Measurements from ENCODE around the gene IL17F. TPM values are rescaled to one million over a fixed set of nuclear protein-coding genes. Genes with fewer than 3 reads are reported as not detected.
"Not testable (repeated sequence)": the region's sequence is repeated elsewhere in the genome, so short reads cannot be mapped to it uniquely, and the experiment has no call there.

Gene IL17F
- total RNA-seq, 1 experiment from 2014 or later: not detected

GRCh38 chr6:52207066-52207465 is 37.2 kb downstream of the IL17F start:
- DNase-seq: no peak
- no peak for TF ChIP-seq CTCF (IDR thresholded peaks at IDR 0.05; ENCODE audit: unreplicated experiment)
- H3K27me3 Mint-ChIP-seq (ENCODE audit: unreplicated experiment): peaks cover 16% of the 10 kb centered on the region
- H3K9me3 Mint-ChIP-seq (ENCODE audit: low read depth, unreplicated experiment): no peaks in the 10 kb centered on the region
- no TSS peak for BruUV-seq (replicated peaks)
- no peaks in the 10 kb centered on the region for H3K36me3 Mint-ChIP-seq (ENCODE audit: insufficient read depth, unreplicated experiment)
- H3K4me3 Mint-ChIP-seq (ENCODE audit: low read depth, unreplicated experiment): no peak overlapping the region
- CTCF ChIA-PET: no interaction called here
- peaks cover 2% of the 10 kb centered on the region for H3K4me1 Mint-ChIP-seq (ENCODE audit: low read depth, unreplicated experiment)
- intact Hi-C loops (cut with micrococcal nuclease; ENCODE audit: unreplicated experiment): no loop called here
- no peak overlapping the region for H3K27ac Mint-ChIP-seq (ENCODE audit: unreplicated experiment)

- no TSS peak for BruUV-seq (replicated peaks)
- CTCF ChIA-PET: no interaction called here
- intact Hi-C loops (cut with micrococcal nuclease; ENCODE audit: unreplicated experiment): no loop called here
These were observed 42.8 kb downstream of the IL17F start for GRCh38 chr6:52201493-52201892.

GRCh38 chr6:52201046-52201445 is 43.3 kb downstream of the IL17F start:
- CTCF ChIA-PET: no interaction called here
- no peak for DNase-seq
- no peak for TF ChIP-seq CTCF (IDR thresholded peaks at IDR 0.05; ENCODE audit: unreplicated experiment)
- no peak overlapping the region for H3K27ac Mint-ChIP-seq (ENCODE audit: unreplicated experiment)
- H3K27me3 Mint-ChIP-seq (ENCODE audit: unreplicated experiment): peaks cover 41% of the 10 kb centered on the region
- no peaks in the 10 kb centered on the region for H3K36me3 Mint-ChIP-seq (ENCODE audit: insufficient read depth, unreplicated experiment)
- no peaks in the 10 kb centered on the region for H3K4me1 Mint-ChIP-seq (ENCODE audit: low read depth, unreplicated experiment)
- intact Hi-C loops (cut with micrococcal nuclease; ENCODE audit: unreplicated experiment): no loop called here
- no peak overlapping the region for H3K4me3 Mint-ChIP-seq (ENCODE audit: low read depth, unreplicated experiment)
- H3K9me3 Mint-ChIP-seq (ENCODE audit: low read depth, unreplicated experiment): no peaks in the 10 kb centered on the region
- BruUV-seq (replicated peaks): no TSS peak

More at GRCh38 chr6:52201493-52201892, 42.8 kb downstream of the IL17F start:
- H3K9me3 Mint-ChIP-seq (ENCODE audit: low read depth, unreplicated experiment): no peaks in the 10 kb centered on the region
- DNase-seq: no peak
- no peaks in the 10 kb centered on the region for H3K4me1 Mint-ChIP-seq (ENCODE audit: low read depth, unreplicated experiment)
- H3K27ac Mint-ChIP-seq (ENCODE audit: unreplicated experiment): no peak overlapping the region
- no peaks in the 10 kb centered on the region for H3K36me3 Mint-ChIP-seq (ENCODE audit: insufficient read depth, unreplicated experiment)
- TF ChIP-seq CTCF (IDR thresholded peaks at IDR 0.05; ENCODE audit: unreplicated experiment): no peak
- peaks cover 41% of the 10 kb centered on the region for H3K27me3 Mint-ChIP-seq (ENCODE audit: unreplicated experiment)
- no peak overlapping the region for H3K4me3 Mint-ChIP-seq (ENCODE audit: low read depth, unreplicated experiment)

GRCh38 chr6:52200088-52200487 is 44.2 kb downstream of the IL17F start:
- H3K36me3 Mint-ChIP-seq (ENCODE audit: insufficient read depth, unreplicated experiment); H3K9me3 Mint-ChIP-seq (ENCODE audit: low read depth, unreplicated experiment); DNase-seq; H3K4me3 Mint-ChIP-seq (ENCODE audit: low read depth, unreplicated experiment); H3K27ac Mint-ChIP-seq (ENCODE audit: unreplicated experiment); BruUV-seq (replicated peaks); intact Hi-C loops (cut with micrococcal nuclease; ENCODE audit: unreplicated experiment); H3K4me1 Mint-ChIP-seq (ENCODE audit: low read depth, unreplicated experiment); CTCF ChIA-PET: not testable (repeated sequence)
- peaks cover 41% of the 10 kb centered on the region for H3K27me3 Mint-ChIP-seq (ENCODE audit: unreplicated experiment)

GRCh38 chr6:52195886-52196285 is 48.4 kb downstream of the IL17F start:
- Mint-ChIP-seq H3K4me1 (ENCODE audit: low read depth, unreplicated experiment) (no peaks in the 10 kb centered on the region), H3K9me3 (ENCODE audit: low read depth, unreplicated experiment) (no peaks in the 10 kb centered on the region), H3K4me3 (ENCODE audit: low read depth, unreplicated experiment) (no peak overlapping the region), H3K36me3 (ENCODE audit: insufficient read depth, unreplicated experiment) (no peaks in the 10 kb centered on the region), H3K27ac (ENCODE audit: unreplicated experiment) (no peak overlapping the region), H3K27me3 (ENCODE audit: unreplicated experiment) (peaks cover 45% of the 10 kb centered on the region)
- no peak for DNase-seq
- no TSS peak for BruUV-seq (replicated peaks)
- TF ChIP-seq CTCF (IDR thresholded peaks at IDR 0.05; ENCODE audit: unreplicated experiment): no peak
- CTCF ChIA-PET: interaction anchor here (0.6 kb wide), 1 partner anchor 23 kb away, joined by 3 read pairs; no protein-coding TSS in a partner anchor
- intact Hi-C loops (cut with micrococcal nuclease; ENCODE audit: unreplicated experiment): no loop called here
